Lower leg skin (tissue), 4 donors: ENCODE results near the gene NQO1. TPM values are rescaled to one million over a fixed set of nuclear protein-coding genes. Genes with fewer than 3 reads are reported as not detected.

Source experiments
- DNase-seq, 2 donors: peaks; one replicate each; pipeline ENCODE4 v3.0.0-alpha.2; 2019; ENCODE audit warnings: low spot score in 2 of 2
- H3K4me3 ChIP-seq: fragments of 200-600 bp; sonication (generic); 2 replicates; pipeline ENCODE4 v1.5.1; 2017; ENCODE audit warnings: mild to moderate bottlenecking, low read depth; ENCODE audit not compliant: poor library complexity, severe bottlenecking
- POLR2A ChIP-seq, 2 donors: fragments of 450-650 bp; IDR thresholded peaks; one replicate each; pipeline ENCODE4 v1.6.1; 2016 to 2017; ENCODE audit warnings: antibody characterized with exemption in 2 of 2, mild to moderate bottlenecking in 1 of 2, moderate library complexity in 1 of 2
- WGBS, 2 donors: methylation state at CpG; one replicate each; pipeline ENCODE4 v1.1.5; 2018; 5-methylcytosine and 5-hydroxymethylcytosine counted together
- intact Hi-C: fragments of 100-400 bp; cut with DNase I; formaldehyde crosslinking; loops from one replicate; pipeline ENCODE4 v1.15.0; 2023; ENCODE audit warnings: low total_unique reads
- total RNA-seq, 4 donors: library from RNA; depleted of rRNA; stranded (reverse); fragments of >200 nt; gene quantifications; one replicate each; pipeline ENCODE4 v1.1.0, GENCODE V29; 2016
- TF ChIP-seq, protein P1 (sequence below), 3 donors: fragments of 450-650 bp; IDR thresholded peaks; one replicate each; pipeline ENCODE4 v1.5.1; 2016; ENCODE audit warnings: antibody characterized with exemption in 3 of 3, mild to moderate bottlenecking in 3 of 3, moderate library complexity in 2 of 3

NQO1 gene
- total RNA-seq, 4 donors from 2014 or later, result 8.8 to 27.3 (median 14.8) TPM

GRCh38 chr16:69712914-69713581, 13.3 kb downstream of the NQO1 start:
- TF ChIP-seq, protein P1, sequence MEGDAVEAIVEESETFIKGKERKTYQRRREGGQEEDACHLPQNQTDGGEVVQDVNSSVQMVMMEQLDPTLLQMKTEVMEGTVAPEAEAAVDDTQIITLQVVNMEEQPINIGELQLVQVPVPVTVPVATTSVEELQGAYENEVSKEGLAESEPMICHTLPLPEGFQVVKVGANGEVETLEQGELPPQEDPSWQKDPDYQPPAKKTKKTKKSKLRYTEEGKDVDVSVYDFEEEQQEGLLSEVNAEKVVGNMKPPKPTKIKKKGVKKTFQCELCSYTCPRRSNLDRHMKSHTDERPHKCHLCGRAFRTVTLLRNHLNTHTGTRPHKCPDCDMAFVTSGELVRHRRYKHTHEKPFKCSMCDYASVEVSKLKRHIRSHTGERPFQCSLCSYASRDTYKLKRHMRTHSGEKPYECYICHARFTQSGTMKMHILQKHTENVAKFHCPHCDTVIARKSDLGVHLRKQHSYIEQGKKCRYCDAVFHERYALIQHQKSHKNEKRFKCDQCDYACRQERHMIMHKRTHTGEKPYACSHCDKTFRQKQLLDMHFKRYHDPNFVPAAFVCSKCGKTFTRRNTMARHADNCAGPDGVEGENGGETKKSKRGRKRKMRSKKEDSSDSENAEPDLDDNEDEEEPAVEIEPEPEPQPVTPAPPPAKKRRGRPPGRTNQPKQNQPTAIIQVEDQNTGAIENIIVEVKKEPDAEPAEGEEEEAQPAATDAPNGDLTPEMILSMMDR (IDR thresholded peaks at IDR 0.05), result no peak
- no peak for TF ChIP-seq POLR2A (IDR thresholded peaks at IDR 0.05)
- no peak overlapping the region for H3K4me3 ChIP-seq
- 78 to 86% methylated on average over 9 of the region's 9 CpGs for WGBS, 2 donors
- peak in 1 of 2 donors; percentile 64 for DNase-seq
- intact Hi-C loops, result no loop called here

- peak in 1 of 2 donors; percentile 9 for DNase-seq
- H3K4me3 ChIP-seq, result no peak overlapping the region
- TF ChIP-seq, protein P1 (IDR thresholded peaks at IDR 0.05), result no peak
- TF ChIP-seq POLR2A (IDR thresholded peaks at IDR 0.05), result no peak
- 58 to 70% methylated on average over 4 of the region's 4 CpGs for WGBS, 2 donors
- intact Hi-C loops, result no loop called here
These were observed 14.1 kb downstream of the NQO1 start for GRCh38 chr16:69712277-69712676.

- intact Hi-C loops, result no loop called here
- no peak overlapping the region for H3K4me3 ChIP-seq
- DNase-seq, result peak; percentile 53 to 78
- TF ChIP-seq, protein P1 (IDR thresholded peaks at IDR 0.05), result no peak
- TF ChIP-seq POLR2A (IDR thresholded peaks at IDR 0.05), result no peak
- 34 to 51% methylated on average over 12 of the region's 12 CpGs for WGBS, 2 donors
These were observed 15.1 kb downstream of the NQO1 start for GRCh38 chr16:69711115-69711740.

DNA sequence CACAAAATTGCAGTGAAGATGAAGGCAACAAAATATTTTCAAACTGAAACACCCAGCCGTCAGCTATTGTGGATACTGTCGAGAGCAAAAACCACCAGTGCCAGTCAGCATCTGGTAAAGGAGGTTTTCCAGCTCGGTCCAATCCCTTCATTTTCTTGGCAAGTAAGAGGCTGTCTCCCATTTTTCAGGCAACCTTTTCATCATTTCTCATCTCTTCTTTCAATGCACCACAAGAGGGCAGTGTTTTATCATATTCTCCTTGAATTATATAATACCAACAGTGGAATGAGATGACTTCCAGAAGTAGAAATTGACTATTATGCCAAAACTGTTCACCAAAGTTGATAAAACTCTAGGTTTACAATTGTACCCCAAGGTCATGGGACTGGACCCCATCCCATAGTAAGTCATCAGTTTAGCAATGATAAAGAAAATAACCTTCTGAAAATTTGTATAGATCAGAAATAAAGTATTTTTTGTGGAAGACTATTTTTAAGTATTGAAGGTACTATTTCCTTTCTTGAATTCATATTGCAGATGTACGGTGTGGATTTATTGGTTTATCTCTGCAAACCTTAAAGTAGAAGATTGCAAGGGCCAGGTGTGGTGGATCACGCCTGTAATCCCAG, 16.8 kb downstream of the NQO1 start:
- no peak for TF ChIP-seq POLR2A (IDR thresholded peaks at IDR 0.05)
- TF ChIP-seq, protein P1 (IDR thresholded peaks at IDR 0.05), result no peak
- 28 to 29% methylated on average over 5 of the region's 5 CpGs for WGBS, 2 donors
- H3K4me3 ChIP-seq, result no peak overlapping the region
- peak in 1 of 2 donors; percentile 31 for DNase-seq
- intact Hi-C loops, result loop anchor here (5.0 kb wide), 1 partner anchor 43 kb away; the partner anchor contains the start of gene NOB1

- WGBS, 2 donors, result 86 to 89% methylated on average over 10 of the region's 10 CpGs
- H3K4me3 ChIP-seq, result no peak overlapping the region
- TF ChIP-seq POLR2A (IDR thresholded peaks at IDR 0.05), result no peak
- TF ChIP-seq, protein P1 (IDR thresholded peaks at IDR 0.05), result no peak
- peak; percentile 10 to 61 for DNase-seq
- intact Hi-C loops, result loop anchor here (5.0 kb wide), 1 partner anchor 44 kb away; the partner anchor contains the start of gene NOB1
These were observed 18.3 kb downstream of the NQO1 start for GRCh38 chr16:69707920-69708683.
